MCF 10A (cell line): ENCODE measurements around the gene ODR4. TPM values are rescaled to one million over a fixed set of nuclear protein-coding genes. Genes with fewer than 3 reads are reported as not detected.
A peak's percentile ranks its signal among the peaks of the same experiment; 100 is the strongest.

ENCODE experiments used
- BruUV-seq: library from RNA; stranded (reverse); fragments of 400-500 nt; replicated peaks from 2 replicates; lab custom pipeline; 2021; lab: Mats Ljungman, UMichigan
- CTCF ChIA-PET: fragments of 300-600 bp; sonication (Branson Sonifier 250); formaldehyde crosslinking; extraction: SDS; loops from one replicate; lab custom pipeline; 2021; ENCODE audit warnings: antibody characterized with exemption, inconsistent platforms; lab: Yijun Ruan, JAX
- POLR2A ChIA-PET: fragments of 300-600, 350-650 bp; sonication (Branson Sonifier 250); formaldehyde crosslinking; extraction: SDS; loops from one replicate; lab custom pipeline; 2020; ENCODE audit warnings: antibody characterized with exemption, inconsistent platforms; lab: Yijun Ruan, JAX
- DNase-seq: peaks from one replicate; pipeline ENCODE4 v3.0.0-alpha.2; 2018; ENCODE audit not compliant: unreplicated experiment
- H3K27ac Mint-ChIP-seq: one replicate; pipeline ENCODE4 v1.8.0; 2022; ENCODE audit warnings: mild to moderate bottlenecking, low read depth, mixed read lengths; ENCODE audit not compliant: unreplicated experiment
- H3K27me3 Mint-ChIP-seq: one replicate; pipeline ENCODE4 v1.8.0; 2022; ENCODE audit warnings: mixed read lengths; ENCODE audit not compliant: insufficient read depth, unreplicated experiment
- H3K36me3 Mint-ChIP-seq: one replicate; pipeline ENCODE4 v1.8.0; 2022; ENCODE audit warnings: mild to moderate bottlenecking, moderate library complexity, mixed read lengths; ENCODE audit not compliant: insufficient read depth, unreplicated experiment
- H3K4me1 Mint-ChIP-seq: one replicate; pipeline ENCODE4 v1.8.0; 2022; ENCODE audit warnings: mixed read lengths; ENCODE audit not compliant: insufficient read depth, unreplicated experiment
- H3K4me3 Mint-ChIP-seq: one replicate; pipeline ENCODE4 v1.8.0; 2022; ENCODE audit warnings: mild to moderate bottlenecking, moderate library complexity, mixed read lengths; ENCODE audit not compliant: unreplicated experiment
- H3K9me3 Mint-ChIP-seq: one replicate; pipeline ENCODE4 v1.8.0; 2022; ENCODE audit warnings: mixed read lengths; ENCODE audit not compliant: unreplicated experiment
- CTCF ChIP-seq: fragments of 200-600 bp; IDR thresholded peaks from one replicate; pipeline ENCODE4 v1.8.0; 2022; ENCODE audit warnings: antibody characterized with exemption, mild to moderate bottlenecking; ENCODE audit not compliant: unreplicated experiment
- intact Hi-C: fragments of 100-400 bp; cut with micrococcal nuclease; formaldehyde crosslinking; loops from 2 replicates; pipeline ENCODE4 v1.14.1; 2022
- total RNA-seq: library from RNA; stranded (reverse); gene quantifications from 2 replicates; pipeline ENCODE4 v1.2.3, GENCODE V29; 2022

ODR4 gene
- total RNA-seq, 1 experiment from 2014 or later = 39.9 TPM

- H3K27ac Mint-ChIP-seq = peak overlapping the region; percentile 100
- ChIA-PET CTCF (interaction anchor here (0.5 to 2.6 kb wide), 38 partner anchors 11 to 878 kb away, joined by 3 to 29 read pairs (median 4); partner anchors contain the start of gene PTGS2), POLR2A (interaction anchor here (0.6 to 2.3 kb wide), 25 partner anchors 8 to 1621 kb away, joined by 3 to 15 read pairs (median 4); partner anchors contain the start of gene PTGS2)
- no peaks in the 10 kb centered on the region for H3K9me3 Mint-ChIP-seq
- peaks cover 20% of the 10 kb centered on the region for H3K4me1 Mint-ChIP-seq
- intact Hi-C loops = loop anchor here (1.0 to 10.0 kb wide), 3 partner anchors 306 to 1320 kb away; partner anchors contain the start of gene PTGS2
- peaks cover 47% of the 10 kb centered on the region for H3K36me3 Mint-ChIP-seq
- BruUV-seq = TSS peak; percentile 37
- no peaks in the 10 kb centered on the region for H3K27me3 Mint-ChIP-seq
- DNase-seq = peak; percentile 76
- H3K4me3 Mint-ChIP-seq = peak overlapping the region; percentile 96
- no peak for TF ChIP-seq CTCF
Measured at GRCh38 chr1:186374303-186375151, 1.1 kb upstream of the ODR4 start.

GRCh38 chr1:186375929-186376319 lies 286 bp downstream of the ODR4 start:
- H3K27me3 Mint-ChIP-seq = no peaks in the 10 kb centered on the region
- no TSS peak for BruUV-seq
- intact Hi-C loops = loop anchor here (1.0 to 10.0 kb wide), 3 partner anchors 304 to 1319 kb away; partner anchors contain the start of gene PTGS2
- peak overlapping the region; percentile 96 for H3K4me3 Mint-ChIP-seq
- ChIA-PET CTCF (interaction anchor here (0.6 to 2.6 kb wide), 19 partner anchors 10 to 1668 kb away, joined by 3 to 29 read pairs (median 4); partner anchors contain the start of gene PTGS2), POLR2A (interaction anchor here (0.6 to 2.3 kb wide), 17 partner anchors 9 to 1220 kb away, joined by 3 to 13 read pairs (median 4); partner anchors contain the start of gene PTGS2)
- H3K27ac Mint-ChIP-seq = peak overlapping the region; percentile 100
- H3K36me3 Mint-ChIP-seq = peaks cover 47% of the 10 kb centered on the region
- TF ChIP-seq CTCF = no peak
- peaks cover 22% of the 10 kb centered on the region for H3K4me1 Mint-ChIP-seq
- H3K9me3 Mint-ChIP-seq = no peaks in the 10 kb centered on the region
- DNase-seq = no peak

GRCh38 chr1:186386725-186387383 lies 11.2 kb downstream of the ODR4 start:
- no peak for DNase-seq
- Mint-ChIP-seq H3K9me3 (no peaks in the 10 kb centered on the region), H3K4me3 (no peak overlapping the region), H3K4me1 (no peaks in the 10 kb centered on the region), H3K27ac (no peak overlapping the region), H3K36me3 (peaks cover 86% of the 10 kb centered on the region), H3K27me3 (no peaks in the 10 kb centered on the region)
- no peak for TF ChIP-seq CTCF
- CTCF ChIA-PET = interaction anchor here (0.6 to 5.4 kb wide), 3 partner anchors 12 to 854 kb away, joined by 3 to 29 read pairs (median 3); partner anchors contain the start of genes ODR4 and TPR
- POLR2A ChIA-PET = interaction anchor here (2.0 to 2.1 kb wide), 2 partner anchors 12 kb away, joined by 5 to 13 read pairs; partner anchors contain the start of genes ODR4 and TPR
- intact Hi-C loops = no loop called here
- BruUV-seq = no TSS peak
